ENCODE data around the gene CKS1B.

CKS1B gene

DNA sequence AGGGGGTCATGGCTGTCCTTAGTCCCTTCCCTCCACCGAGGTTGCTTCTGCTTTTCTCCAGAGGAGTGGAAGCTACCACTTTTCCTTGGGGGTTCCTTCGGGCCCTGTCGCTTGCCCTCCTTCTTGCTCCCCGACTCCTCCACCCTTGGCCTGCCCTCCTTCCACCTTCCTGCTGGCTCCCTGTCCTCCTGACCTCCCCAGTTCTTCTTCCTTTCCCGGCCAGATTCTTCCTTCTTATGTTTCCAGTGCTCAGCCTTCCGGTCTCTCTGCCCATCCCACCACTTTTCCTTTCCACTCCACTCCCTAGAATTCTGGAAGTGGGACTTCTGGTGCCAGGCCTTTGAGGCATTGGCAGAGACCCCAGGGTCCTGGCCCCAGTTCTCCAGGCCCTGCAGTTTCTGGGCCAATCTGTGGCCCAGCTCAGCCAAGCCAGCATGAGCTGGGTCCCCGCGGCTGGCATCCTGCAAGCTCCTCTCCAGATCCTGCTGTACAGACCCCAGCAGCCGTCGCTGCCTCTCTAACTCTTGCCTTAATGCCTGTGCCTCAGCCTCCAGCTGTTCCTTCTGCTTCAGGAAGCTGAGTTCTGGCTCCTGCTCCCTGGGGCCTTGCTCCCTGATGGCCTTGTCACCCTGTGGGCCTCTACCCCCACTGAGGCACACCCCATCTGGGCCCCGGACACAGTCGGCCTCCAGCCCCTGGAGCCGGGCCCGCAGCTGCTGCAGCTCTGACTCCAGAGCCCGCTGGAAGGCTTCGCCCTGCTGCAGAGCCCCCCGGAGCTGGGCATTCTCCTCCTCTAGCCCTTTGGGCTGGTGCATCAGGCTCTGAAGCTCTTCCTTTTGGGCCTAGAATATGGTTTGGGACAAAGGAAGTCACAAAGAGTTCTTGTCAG lies 28.3 kb upstream of the CKS1B start:
- DNase-seq, result no peak

- DNase-seq, result no peak
Measured at GRCh38 chr1:154948079-154948478, 26.4 kb upstream of the CKS1B start.

GRCh38 chr1:154951901-154952657 lies 22.4 kb upstream of the CKS1B start:
- DNase-seq, result no peak

GRCh38 chr1:154952664-154953063 lies 21.8 kb upstream of the CKS1B start:
- no peak for DNase-seq

DNA sequence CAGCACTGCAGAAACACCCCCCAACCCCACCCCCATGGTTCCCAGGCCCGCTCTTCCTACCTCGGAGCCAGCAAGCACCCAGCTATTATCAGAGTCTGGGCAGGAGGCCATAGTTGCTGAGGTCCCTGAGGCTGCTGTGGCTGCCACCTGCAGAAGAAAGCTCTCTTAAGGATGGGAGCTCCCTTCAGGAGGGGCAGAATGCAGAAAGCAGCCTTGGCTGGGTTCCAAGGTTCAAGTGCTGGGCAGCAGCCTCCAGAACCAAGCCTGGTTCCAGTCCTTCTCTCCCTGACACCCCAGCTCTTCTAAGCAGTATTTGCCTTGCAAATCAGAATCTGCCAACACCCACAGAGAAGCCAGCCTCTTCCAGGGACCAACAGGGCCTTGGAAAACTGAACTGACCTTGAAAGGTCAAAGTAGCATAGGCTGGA lies 20.9 kb upstream of the CKS1B start:
- DNase-seq, result no peak

- no peak for DNase-seq
Measured at GRCh38 chr1:154954541-154954940, 19.9 kb upstream of the CKS1B start.

DNA sequence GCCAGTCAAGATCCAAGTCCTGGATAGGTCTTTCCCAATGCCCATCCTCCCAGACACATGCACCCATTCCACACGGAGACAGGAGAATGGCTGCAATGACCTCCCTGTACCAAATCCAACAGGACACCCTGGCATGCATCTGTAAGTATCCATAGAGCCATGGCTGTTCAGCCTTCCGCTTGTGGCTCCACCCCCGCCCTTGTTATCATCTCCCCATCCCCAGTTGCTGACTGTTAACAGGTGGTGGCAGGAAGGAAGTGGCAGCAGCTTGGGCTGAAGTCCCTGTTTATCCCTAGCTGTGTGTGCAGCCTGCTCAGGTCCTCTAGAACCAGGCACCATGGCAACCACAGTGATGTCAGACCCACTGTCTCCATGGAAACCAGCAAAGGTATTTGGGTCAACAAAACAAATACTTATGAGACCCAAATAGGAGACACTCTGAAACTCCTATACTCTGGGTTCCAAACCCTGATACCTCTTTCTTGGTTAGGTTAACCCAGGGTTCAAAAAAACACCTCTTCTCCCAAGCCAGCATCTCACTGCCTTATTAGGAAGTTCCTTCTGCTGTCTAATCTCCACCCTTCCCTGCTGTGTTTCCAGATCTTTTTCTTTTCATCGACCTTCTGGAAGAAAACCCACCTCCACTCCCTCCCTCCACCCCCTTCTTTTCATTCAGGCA lies 19.3 kb upstream of the CKS1B start:
- DNase-seq, result peak; percentile 41

GRCh38 chr1:154955718-154956543 lies 18.6 kb upstream of the CKS1B start, which contains the start of gene PBXIP1:
Gene PBXIP1 (minus strand): TSS chr1:154956099. CDS start chr1:154953721, 2,378 bp downstream.
- DNase-seq, result peak; percentile 90

- no peak for DNase-seq
Measured at GRCh38 chr1:154956544-154956941, 17.9 kb upstream of the CKS1B start.

- DNase-seq, result no peak
Measured at GRCh38 chr1:154957091-154957657, 17.3 kb upstream of the CKS1B start.

GRCh38 chr1:154958036-154958435 lies 16.4 kb upstream of the CKS1B start:
- no peak for DNase-seq

- DNase-seq, result no peak
Measured at GRCh38 chr1:154958681-154959425, 15.6 kb upstream of the CKS1B start.

DNA sequence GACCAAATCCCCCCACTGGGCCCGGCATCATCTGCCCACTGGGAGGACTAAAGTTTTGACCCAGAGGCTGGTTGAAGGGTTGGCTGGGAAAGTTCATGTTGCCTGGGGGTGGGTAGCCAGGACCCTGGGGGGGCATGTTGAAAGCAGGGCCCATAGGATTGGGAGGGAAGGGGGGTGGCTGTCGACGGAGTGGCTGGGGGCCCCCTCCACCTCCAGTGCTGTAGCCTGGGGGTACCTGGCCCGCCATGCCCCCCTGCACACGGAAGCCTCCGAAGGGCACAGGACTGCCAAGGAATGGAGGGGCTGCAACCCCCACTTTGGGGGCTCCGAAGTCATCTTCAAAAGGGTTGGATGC lies 15.1 kb upstream of the CKS1B start:
- no peak for DNase-seq

GRCh38 chr1:154960446-154961136 lies 13.9 kb upstream of the CKS1B start:
- DNase-seq, result no peak

DNA sequence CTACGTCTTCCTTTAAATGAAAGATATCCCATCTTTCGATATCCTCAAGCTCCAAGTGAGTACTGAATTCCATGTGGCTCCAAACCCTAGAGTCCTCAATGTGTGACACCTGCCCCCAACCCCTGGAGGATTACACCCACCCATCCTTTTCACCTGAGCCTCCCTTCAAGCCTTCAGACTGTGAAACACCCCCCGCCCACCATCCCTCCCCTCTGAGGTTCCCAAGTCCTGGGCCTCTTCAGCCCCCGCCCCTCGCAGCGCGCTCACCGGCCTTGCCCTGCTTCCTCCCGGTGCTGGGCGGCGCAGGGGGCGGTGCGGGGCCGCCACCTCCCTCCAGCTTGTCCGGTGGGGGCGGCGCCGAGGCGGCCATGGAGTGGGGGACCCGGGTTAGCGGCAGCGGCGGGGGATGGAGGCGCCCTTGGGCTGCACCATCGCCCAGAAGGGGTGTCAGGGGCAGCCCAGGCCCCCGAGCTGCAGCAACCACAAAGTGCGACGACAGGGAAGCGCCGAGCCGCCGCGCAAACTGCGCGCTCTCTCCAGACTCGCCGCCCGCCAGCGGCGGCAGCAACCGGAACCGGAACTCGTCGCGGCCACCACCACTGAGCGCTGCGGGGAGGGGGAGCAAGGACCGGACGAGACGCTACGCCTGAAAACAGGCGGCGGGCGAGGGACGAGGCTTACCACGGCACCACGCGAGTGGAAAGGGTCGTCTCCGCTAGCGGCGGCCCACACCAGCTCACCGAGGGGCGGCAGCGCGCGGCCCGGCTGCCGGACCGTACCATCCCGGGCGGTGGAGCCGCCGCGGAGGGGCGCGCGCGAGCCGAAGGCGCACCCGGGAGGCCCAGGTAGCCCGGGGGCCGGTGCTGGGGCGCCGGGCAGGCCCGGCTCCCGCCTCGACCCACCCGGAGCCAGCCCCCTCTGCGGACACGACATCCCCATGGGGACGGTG lies 13.0 kb upstream of the CKS1B start, which contains the start of gene PYGO2:
Gene PYGO2 (minus strand): TSS at position 576 of the 949 bp plus-strand sequence. CDS start 206 bp downstream, at position 370.
- peak; percentile 81 for DNase-seq

DNA sequence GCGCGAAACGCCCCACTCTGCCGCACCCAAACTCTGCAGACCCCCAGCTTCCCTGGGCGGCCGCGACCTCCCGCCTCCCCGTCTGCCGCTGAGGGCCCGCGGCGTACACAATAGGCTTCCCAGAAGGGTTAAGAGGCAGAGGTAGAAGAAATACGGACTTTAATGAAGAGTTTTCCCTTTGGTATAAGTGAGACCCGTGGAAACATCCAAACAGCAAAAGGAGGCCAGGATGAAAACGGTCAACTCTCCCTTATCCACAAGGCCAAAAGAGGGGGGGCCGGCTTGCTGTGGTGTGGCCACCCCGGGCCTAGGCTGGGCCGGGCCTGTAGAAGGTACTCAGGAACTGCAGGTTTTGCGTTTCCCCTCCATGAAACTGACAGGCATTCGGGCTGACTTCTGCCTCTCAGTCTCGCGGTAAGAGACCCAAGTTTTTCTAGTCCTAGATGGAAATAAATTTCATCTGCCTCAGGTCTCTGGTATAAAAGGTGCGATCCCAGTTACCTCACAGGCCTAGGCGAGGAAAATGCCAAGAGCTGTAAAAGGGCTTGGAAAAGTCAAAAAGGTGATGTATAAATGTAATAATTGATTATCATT lies 12.2 kb upstream of the CKS1B start:
- peak; percentile 35 for DNase-seq

- no peak for DNase-seq
Measured at GRCh38 chr1:154962795-154963330, 11.6 kb upstream of the CKS1B start.

GRCh38 chr1:154963643-154964042 lies 10.8 kb upstream of the CKS1B start:
- DNase-seq, result no peak

DNA sequence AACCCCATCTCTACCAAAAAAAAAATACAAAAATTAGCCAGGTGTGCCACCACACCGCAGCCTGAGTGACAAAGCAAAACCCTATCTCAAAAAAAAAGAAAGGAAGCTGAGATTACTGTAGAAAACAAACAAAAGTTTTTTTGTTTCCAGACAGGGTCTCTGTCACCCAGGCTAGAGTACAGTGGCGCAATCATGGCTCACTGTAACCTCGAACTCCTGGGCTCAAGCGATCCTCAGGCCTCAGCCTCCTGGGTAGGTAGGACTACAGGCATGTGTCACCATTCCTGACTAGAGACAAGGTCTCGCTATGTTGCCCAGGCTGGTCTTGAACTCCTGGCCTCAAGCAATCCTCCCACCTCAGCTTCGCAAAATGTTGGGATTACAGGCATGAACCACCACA lies 10.1 kb upstream of the CKS1B start:
- no peak for DNase-seq

Measured in EL (cell line).